Stimulated activated CD4-positive, alpha-beta T cell treated with anti-CD3 and anti-CD28 coated beads, Interleukin-15, amount 100 ng/mL, for 24 hours (primary cell): ENCODE results near the gene SEPSECS.

Experiments
- DNase-seq: peaks from one replicate; pipeline ENCODE4 v3.0.0-alpha.2; 2020

Gene SEPSECS

DNA sequence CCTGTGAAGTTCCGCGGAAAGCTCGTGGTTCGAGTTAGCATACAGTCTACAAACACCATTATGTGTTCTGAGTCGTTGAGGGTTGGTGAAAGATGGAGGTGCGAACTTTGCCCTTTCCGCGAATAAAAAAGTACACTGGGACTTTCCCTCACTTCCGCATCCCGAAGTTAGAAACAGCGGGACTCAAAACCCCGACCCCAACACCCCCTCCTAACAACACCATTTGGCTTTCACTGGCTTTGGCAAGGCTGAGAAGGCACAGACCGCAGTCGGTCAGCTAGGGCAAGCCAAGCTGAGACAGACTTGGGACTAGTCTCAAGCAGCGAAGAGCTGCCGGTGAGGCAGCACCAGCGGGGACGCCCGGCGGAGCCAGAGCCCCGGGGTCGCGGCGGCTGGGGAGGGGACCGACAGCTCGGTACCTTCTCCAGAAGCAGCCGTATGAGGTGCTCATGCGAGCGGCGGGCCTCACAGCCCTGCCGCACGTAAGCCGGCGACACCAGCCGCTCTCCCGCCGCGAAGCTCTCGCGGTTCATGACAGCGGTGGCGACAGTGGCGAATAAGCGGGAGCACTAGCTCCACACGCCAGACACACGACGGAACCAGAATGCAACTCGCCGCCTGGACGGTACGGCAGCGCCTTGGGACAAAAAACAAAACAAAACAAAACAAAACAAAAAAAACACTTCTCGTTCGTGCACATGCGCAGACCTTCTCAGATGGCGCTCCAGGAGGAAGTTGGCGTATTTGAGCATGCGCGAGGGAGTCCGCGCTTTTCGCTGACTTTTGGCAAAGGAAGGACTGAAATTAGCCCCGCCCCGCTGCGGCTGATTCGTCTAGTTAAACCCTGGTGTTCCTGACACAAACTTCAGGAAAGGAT lies at the start of gene SEPSECS:
TSS of gene SEPSECS (minus strand) at position 613 of the 877 bp plus-strand sequence. CDS start at position 533, 80 bp downstream.
- DNase-seq = peak; percentile 97

- no peak for DNase-seq
These were observed 49.5 kb upstream of the SEPSECS start for GRCh38 chr4:25209702-25210101.

DNA sequence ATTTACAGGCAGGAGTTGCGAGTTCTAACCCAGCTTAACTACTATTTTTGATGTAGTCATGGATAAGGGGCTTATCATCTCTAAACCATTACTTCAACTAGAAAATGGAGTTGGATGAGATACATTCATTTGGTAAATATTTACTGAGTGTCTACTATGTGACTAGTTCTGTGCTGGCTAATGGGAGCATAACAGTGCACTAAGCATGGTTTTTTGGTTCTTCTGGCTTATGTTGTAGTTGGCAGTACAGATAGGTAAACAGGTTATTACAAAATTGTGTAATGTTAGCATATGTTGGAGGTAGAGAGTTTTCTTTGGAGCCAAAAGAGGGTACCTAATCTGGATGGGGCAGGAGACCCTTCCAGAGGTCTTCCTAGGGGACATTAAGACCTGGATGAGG lies 47.7 kb upstream of the SEPSECS start:
- no peak for DNase-seq

DNA sequence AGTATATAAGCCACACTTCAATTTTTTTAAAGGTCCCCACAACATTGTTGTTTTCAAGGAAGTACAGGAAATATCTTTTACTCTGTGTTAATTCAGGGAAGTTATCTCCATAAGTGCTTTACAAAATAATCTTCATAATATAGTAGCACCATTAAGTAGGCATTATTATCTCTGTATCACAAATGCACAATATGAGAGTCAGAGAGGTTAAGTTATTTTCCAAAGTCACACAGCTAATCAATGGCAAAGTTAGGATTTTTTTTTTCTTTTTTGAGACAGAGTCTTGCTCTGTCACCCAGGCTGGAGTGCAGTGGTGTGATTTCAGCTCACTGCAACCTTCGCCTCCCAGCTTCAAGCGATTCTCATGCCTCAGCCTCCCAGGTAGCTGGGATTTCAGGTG lies 38.5 kb upstream of the SEPSECS start:
- DNase-seq = no peak

- no peak for DNase-seq
These were observed 30.2 kb upstream of the SEPSECS start for GRCh38 chr4:25190407-25190806.

GRCh38 chr4:25184056-25184455 lies 23.8 kb upstream of the SEPSECS start:
- DNase-seq = no peak

GRCh38 chr4:25182937-25183336 lies 22.7 kb upstream of the SEPSECS start:
- DNase-seq = no peak

GRCh38 chr4:25180524-25181131 lies 20.4 kb upstream of the SEPSECS start:
- peak; percentile 45 for DNase-seq

- peak; percentile 14 for DNase-seq
These were observed 18.6 kb upstream of the SEPSECS start for GRCh38 chr4:25178838-25179261.

- DNase-seq = no peak
These were observed 16.9 kb upstream of the SEPSECS start for GRCh38 chr4:25177147-25177546.

DNA sequence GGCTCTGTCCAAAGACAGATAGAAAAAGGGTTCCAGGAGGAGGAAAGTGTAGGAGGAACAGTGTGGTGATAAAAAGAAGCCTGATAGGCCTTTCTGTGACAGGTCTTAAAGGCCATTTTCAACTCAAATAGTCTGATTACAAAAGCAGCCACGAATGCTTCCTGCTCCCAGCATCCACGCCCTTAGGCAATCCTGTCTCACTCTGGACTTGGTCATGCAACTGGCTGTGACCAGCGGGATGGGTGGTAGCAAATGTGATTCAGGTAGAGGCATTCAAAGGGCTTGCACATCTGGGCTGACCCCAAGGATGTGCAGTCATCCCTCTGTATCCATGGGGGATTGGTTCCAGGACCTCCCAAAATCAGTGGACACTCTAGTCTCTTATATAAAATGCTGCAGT lies 14.4 kb upstream of the SEPSECS start:
- no peak for DNase-seq

GRCh38 chr4:25172961-25173915 lies 13.0 kb upstream of the SEPSECS start:
- DNase-seq = no peak

GRCh38 chr4:25171201-25171865 lies 11.1 kb upstream of the SEPSECS start:
- DNase-seq = no peak

GRCh38 chr4:25169446-25169845 lies 9.2 kb upstream of the SEPSECS start:
- no peak for DNase-seq

GRCh38 chr4:25165916-25166315 lies 5.7 kb upstream of the SEPSECS start:
- DNase-seq = no peak

- DNase-seq = no peak
These were observed 2.9 kb upstream of the SEPSECS start for GRCh38 chr4:25163196-25163595.

DNA sequence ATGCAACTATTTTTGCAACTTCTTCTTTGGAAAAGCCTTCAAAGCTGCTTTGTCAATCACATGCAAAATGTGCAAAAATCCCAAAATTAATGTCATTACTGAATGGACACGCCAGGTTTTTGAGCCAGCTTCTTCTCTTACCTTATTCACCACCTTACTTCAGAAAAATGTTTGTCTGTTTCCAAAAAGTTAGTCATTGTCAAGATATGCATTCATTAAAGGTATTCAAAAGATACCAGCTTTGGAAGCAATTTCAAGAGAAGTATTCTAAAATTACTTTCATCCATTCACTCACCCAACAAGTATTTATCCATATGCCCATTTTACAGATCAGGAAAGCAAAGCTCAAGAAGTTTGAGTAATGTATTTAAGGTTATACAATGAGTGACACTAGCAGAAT lies 2.3 kb upstream of the SEPSECS start:
- no peak for DNase-seq

- DNase-seq = no peak
These were observed 1.3 kb upstream of the SEPSECS start for GRCh38 chr4:25161593-25161950.

DNA sequence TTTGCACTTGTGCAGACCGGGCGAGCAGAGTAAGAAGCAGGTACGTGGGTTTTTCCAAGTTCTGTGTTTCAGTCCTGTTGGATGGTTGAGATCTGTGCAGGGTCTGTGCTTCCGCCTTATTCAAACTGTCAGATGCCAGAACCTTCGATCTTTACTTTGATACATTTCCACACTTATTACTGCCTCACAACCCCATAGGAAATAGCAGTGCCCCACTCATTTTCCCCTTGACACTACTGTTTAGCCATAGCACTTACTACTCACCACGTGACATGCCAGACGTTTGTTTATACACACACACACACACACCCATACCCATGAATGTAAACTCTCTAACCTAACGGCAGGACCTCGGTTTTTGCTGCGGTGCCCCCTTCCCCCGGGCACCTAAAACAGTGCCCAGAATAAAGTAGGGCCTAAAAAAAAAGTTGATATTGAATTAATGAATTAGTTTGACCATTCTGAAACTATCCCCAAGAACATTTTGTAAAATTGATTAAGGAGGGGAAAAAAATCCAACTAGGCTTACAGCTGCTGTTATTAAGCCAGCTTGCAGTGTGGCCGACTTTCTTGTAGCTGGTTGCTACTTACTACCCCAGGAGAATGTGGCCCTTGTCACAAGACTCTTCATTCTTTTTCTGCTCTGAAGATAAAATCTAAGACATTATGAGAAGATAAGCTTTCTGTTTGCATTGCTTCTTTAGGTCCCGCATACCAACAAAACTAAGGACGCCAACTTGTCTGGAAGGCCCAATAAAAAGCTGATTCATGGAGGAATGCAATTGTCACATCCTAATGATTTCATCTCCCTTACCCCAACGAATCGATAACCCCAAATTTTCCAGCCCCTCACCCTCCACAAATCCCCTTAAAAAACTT lies 704 bp upstream of the SEPSECS start:
- no peak for DNase-seq

GRCh38 chr4:25158817-25159216 lies 1.4 kb downstream of the SEPSECS start:
- DNase-seq = no peak

DNA sequence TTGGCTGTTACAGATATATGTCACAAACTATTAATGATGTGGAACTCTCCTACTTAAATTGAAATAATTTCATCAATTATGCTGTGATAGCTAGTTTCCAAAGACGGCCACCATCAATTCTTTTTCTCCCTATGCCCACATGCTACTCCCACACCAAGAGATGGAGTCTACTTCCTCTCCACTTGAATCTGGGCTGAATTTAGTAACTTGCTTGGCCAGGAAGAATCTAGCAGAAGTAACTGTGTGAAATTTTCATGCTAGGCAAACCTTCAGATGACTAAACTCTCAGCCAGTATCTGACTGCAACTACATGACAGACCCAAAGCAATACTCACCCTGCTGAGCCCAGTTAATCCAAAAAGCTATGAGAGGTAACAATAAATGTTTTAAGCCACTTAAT lies 3.2 kb downstream of the SEPSECS start:
- no peak for DNase-seq

DNA sequence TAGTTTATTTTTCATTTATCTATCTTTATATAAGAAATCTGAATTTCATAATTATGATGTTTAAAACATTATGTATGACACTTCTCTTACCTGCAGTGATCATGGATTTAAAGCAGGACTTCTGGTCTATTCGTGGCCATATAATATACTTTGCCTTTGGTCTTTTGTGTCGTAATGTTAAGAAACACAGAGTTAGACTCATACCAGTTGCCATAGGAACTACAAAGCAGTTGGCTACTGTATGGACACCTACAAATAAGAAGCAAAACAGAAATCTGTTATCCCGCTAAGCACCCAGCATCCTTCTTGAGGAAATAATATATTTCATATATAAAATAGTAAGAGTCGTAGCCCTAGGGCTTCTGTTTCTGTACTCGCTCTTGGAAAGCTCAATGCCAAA lies 4.3 kb downstream of the SEPSECS start:
- DNase-seq = no peak
